ENCODE data around the gene CAD.

Gene CAD

GRCh38 chr2:27281855-27282559, 64.8 kb downstream of the CAD start, which contains the start of gene TRIM54:
TSS of gene TRIM54 (plus strand) at chr2:27282429. CDS start at chr2:27282732, 303 bp downstream.
- DNase-seq (ENCODE audit: low read depth), result no peak

- DNase-seq (ENCODE audit: low read depth), result no peak
Measured at GRCh38 chr2:27282892-27283291, 65.7 kb downstream of the CAD start.

GRCh38 chr2:27284996-27285395, 67.8 kb downstream of the CAD start:
- DNase-seq (ENCODE audit: low read depth), result no peak

GRCh38 chr2:27285481-27285880, 68.3 kb downstream of the CAD start:
- DNase-seq (ENCODE audit: low read depth), result no peak

- DNase-seq (ENCODE audit: low read depth), result no peak
Measured at GRCh38 chr2:27288610-27289009, 71.4 kb downstream of the CAD start.

- DNase-seq (ENCODE audit: low read depth), result no peak
Measured at GRCh38 chr2:27290549-27290948, 73.4 kb downstream of the CAD start.

- no peak for DNase-seq (ENCODE audit: low read depth)
Measured at GRCh38 chr2:27291865-27292264, 74.7 kb downstream of the CAD start.

All from ELR (cell line).